HCT116 (cell line): ENCODE data around the gene ACACA. TPM values are rescaled to one million over a fixed set of nuclear protein-coding genes. Genes with fewer than 3 reads are reported as not detected.

Experiments used
- ATAC-seq: fragments of 200-7000 bp; cut with Tn5 transposase; 2 replicates; pipeline ENCODE4 v1.9.1; 2020; ENCODE audit warnings: mild to moderate bottlenecking, moderate library complexity
- BruUV-seq: library from RNA; stranded (reverse); fragments of 400-500 nt; replicated peaks from 2 replicates; lab custom pipeline; 2021; lab: Mats Ljungman, UMichigan
- CTCF ChIA-PET: fragments of 300-600 bp; sonication (Branson Sonifier 250); formaldehyde crosslinking; loops from one replicate; lab custom pipeline; 2021; ENCODE audit warnings: antibody characterized with exemption; lab: Charles Lee
- POLR2A ChIA-PET: fragments of 300-600, 350-600 bp; sonication (Branson Sonifier 250); formaldehyde crosslinking; loops from one replicate; lab custom pipeline; 2021; ENCODE audit warnings: antibody characterized with exemption; lab: Charles Lee
- RAD21 ChIA-PET, 2 experiments: fragments of 300-600 bp; sonication (Branson Sonifier 250); formaldehyde crosslinking; loops; one replicate each; lab custom pipeline; 2023; ENCODE audit warnings: low total read pairs in 2 of 2; ENCODE audit not compliant: uncharacterized antibody in 2 of 2, unreplicated experiment in 2 of 2, low non-redundant PET in 1 of 2; lab: Charles Lee
- DNase-seq: peaks from one replicate; pipeline ENCODE4 v3.0.0-alpha.2; 2010; ENCODE audit warnings: low read depth, low spot score
- H2AFZ ChIP-seq: fragments of 200-600 bp; shearing (Covaris generic), sonication (generic); 2 replicates; pipeline ENCODE4 v1.6.1; 2017; ENCODE audit warnings: low read depth, mixed run types, mixed read lengths, antibody characterized with exemption, low read length; ENCODE audit not compliant: poor library complexity, severe bottlenecking
- H3K27ac ChIP-seq: 2 replicates; pipeline ENCODE4 v1.5.1; 2012; ENCODE audit warnings: low read depth, low read length
- H3K27me3 ChIP-seq: fragments of 200-600 bp; sonication (generic); 2 replicates; pipeline ENCODE4 v1.6.1; 2016; ENCODE audit warnings: mixed run types, low read length, mixed read lengths; ENCODE audit not compliant: insufficient read depth
- H3K36me3 ChIP-seq, 2 experiments: fragments of 200-500 bp in 1 of 2; fragments of 200-600 bp in 1 of 2; sonication (Bioruptor generic) in 1 of 2; sonication (generic) in 1 of 2; 2 replicates each; pipeline versions ENCODE4 v1.5.1 to v1.6.1; 2014 to 2016; ENCODE audit warnings: low read length in 2 of 2, inconsistent platforms in 1 of 2, mixed read lengths in 1 of 2, mixed run types in 1 of 2; ENCODE audit not compliant: insufficient read depth in 2 of 2, control insufficient read depth in 1 of 2
- H3K4me1 ChIP-seq, 2 experiments: fragments of 200-600 bp in 1 of 2; sonication (generic) in 1 of 2; 2 replicates each; pipeline versions ENCODE4 v1.5.1 to v1.6.1; 2012 to 2017; ENCODE audit warnings: low read length in 2 of 2, inconsistent platforms in 1 of 2, mild to moderate bottlenecking in 1 of 2, mixed read lengths in 1 of 2, mixed run types in 1 of 2, moderate library complexity in 1 of 2; ENCODE audit not compliant: insufficient read depth in 2 of 2, control insufficient read depth in 1 of 2
- H3K4me2 ChIP-seq: fragments of 200-600 bp; sonication (generic); 2 replicates; pipeline ENCODE4 v1.6.1; 2017; ENCODE audit warnings: mixed run types, low read length, mixed read lengths
- H3K4me3 ChIP-seq, 2 experiments: fragments of 200-600 bp in 1 of 2; sonication (generic) in 1 of 2; replicated peaks in 1 of 2; 2 replicates each; pipeline ENCODE4 v1.5.1; 2011 to 2016; ENCODE audit warnings: low read length in 2 of 2, control low read depth in 1 of 2, low read depth in 1 of 2, mild to moderate bottlenecking in 1 of 2, mixed read lengths in 1 of 2, mixed run types in 1 of 2
- H3K79me2 ChIP-seq: fragments of 200-600 bp; sonication (generic); 2 replicates; pipeline ENCODE4 v1.6.1; 2017; ENCODE audit warnings: mild to moderate bottlenecking, mixed run types, low read length, moderate library complexity, mixed read lengths; ENCODE audit not compliant: insufficient read depth
- H3K9ac ChIP-seq: fragments of 200-600 bp; sonication (generic); 2 replicates; pipeline ENCODE4 v1.6.1; 2016; ENCODE audit warnings: low read length, mixed read lengths
- H3K9me2 ChIP-seq: fragments of 200-600 bp; sonication (generic), shearing (Covaris generic); 2 replicates; pipeline ENCODE4 v1.6.1; 2017; ENCODE audit warnings: mixed run types, mild to moderate bottlenecking, moderate library complexity; ENCODE audit not compliant: insufficient read depth
- H3K9me3 ChIP-seq, 2 experiments: fragments of 200-500 bp in 1 of 2; fragments of 200-600 bp in 1 of 2; sonication (Bioruptor generic) in 1 of 2; sonication (generic) in 1 of 2; 2 replicates each; pipeline ENCODE4 v1.6.1; 2014 to 2017; ENCODE audit warnings: low read length in 2 of 2, mixed read lengths in 2 of 2, inconsistent platforms in 1 of 2, low read depth in 1 of 2, mild to moderate bottlenecking in 1 of 2, mixed run types in 1 of 2, moderate library complexity in 1 of 2; ENCODE audit not compliant: control insufficient read depth in 1 of 2, insufficient read depth in 1 of 2
- H4K20me1 ChIP-seq: fragments of 200-600 bp; sonication (generic), shearing (Covaris generic); 2 replicates; pipeline ENCODE4 v1.6.1; 2017; ENCODE audit warnings: mixed run types, mild to moderate bottlenecking, moderate library complexity; ENCODE audit not compliant: insufficient read depth
- EGR1 ChIP-seq: IDR thresholded peaks from 2 replicates; pipeline ENCODE4 v1.6.1; 2012; ENCODE audit warnings: low read depth
- FOSL1 ChIP-seq: IDR thresholded peaks from 2 replicates; pipeline ENCODE4 v1.6.1; 2012; ENCODE audit warnings: low read depth
- JUND ChIP-seq: IDR thresholded peaks from 2 replicates; pipeline ENCODE4 v1.6.1; 2012
- POLR2A ChIP-seq: IDR thresholded peaks from 2 replicates; pipeline ENCODE4 v1.7.0; 2011; ENCODE audit warnings: borderline replicate concordance; ENCODE audit not compliant: insufficient read depth, insufficient read length; ENCODE audit errors: extremely low read depth
- REST ChIP-seq: IDR thresholded peaks from 2 replicates; pipeline ENCODE4 v1.6.1; 2012; ENCODE audit warnings: low read depth
- SRF ChIP-seq: IDR thresholded peaks from 2 replicates; pipeline ENCODE4 v1.6.1; 2012; ENCODE audit warnings: low read depth
- TCF7L2 ChIP-seq: IDR thresholded peaks from 2 replicates; pipeline ENCODE4 v1.7.0; 2011; ENCODE audit warnings: borderline replicate concordance, inconsistent platforms; ENCODE audit not compliant: insufficient read depth, insufficient read length; ENCODE audit errors: extremely low read depth
- YY1 ChIP-seq: IDR thresholded peaks from 2 replicates; pipeline ENCODE4 v1.6.1; 2011; ENCODE audit warnings: low read length, low read depth, moderate library complexity, mild to moderate bottlenecking; ENCODE audit not compliant: insufficient replicate concordance; ENCODE audit errors: extremely low read depth
- ZFX ChIP-seq: fragments of 450-650 bp; IDR thresholded peaks from 2 replicates; pipeline ENCODE4 v1.6.1; 2017
- intact Hi-C: fragments of 100-400 bp; cut with micrococcal nuclease; formaldehyde crosslinking; loops from 2 replicates; pipeline ENCODE4 v1.10.0; 2022
- total RNA-seq: library from RNA; stranded (reverse); gene quantifications from one replicate; pipeline ENCODE4 v1.2.1, GENCODE V29; 2021; ENCODE audit not compliant: unreplicated experiment
- TF ChIP-seq, protein P1 (sequence below): IDR thresholded peaks from 2 replicates; pipeline ENCODE4 v1.6.1; 2012

The ACACA gene
- total RNA-seq, 1 experiment from 2014 or later: 161 TPM

GRCh38 chr17:37342589-37342988 lies 64.0 kb downstream of the ACACA start:
- DNase-seq (no peak), ATAC-seq (no peak)
- no TSS peak for BruUV-seq
- Histone ChIP-seq H3K9me2 (no peaks in the 10 kb centered on the region), H3K27me3 (no peaks in the 10 kb centered on the region), H3K4me3 (no peak overlapping the region), H3K36me3 (peaks cover 0 to 4% of the 10 kb centered on the region in 2 experiments; a peak in 1 of 4 replicates), H3K4me1 (peaks cover 0 to 4% of the 10 kb centered on the region in 2 experiments; a peak in 1 of 4 replicates), H3K4me2 (no peak overlapping the region), H3K9me3 (no peaks in the 10 kb centered on the region), H3K27ac (no peak overlapping the region), H4K20me1 (peaks cover 16% of the 10 kb centered on the region), H3K9ac (no peak overlapping the region), H3K79me2 (peaks cover 96% of the 10 kb centered on the region), H2AFZ (no peak overlapping the region)
- ChIA-PET RAD21 (no interaction called here), CTCF (interaction anchor here (1.4 kb wide), 1 partner anchor 31 kb away, joined by 3 read pairs; no protein-coding TSS in a partner anchor), POLR2A (no interaction called here)
- TF ChIP-seq YY1 (no peak), TCF7L2 (no peak), POLR2A (no peak), EGR1 (no peak), SRF (no peak), ZFX (no peak), JUND (no peak), REST (no peak), FOSL1 (no peak)
- TF ChIP-seq, protein P1, sequence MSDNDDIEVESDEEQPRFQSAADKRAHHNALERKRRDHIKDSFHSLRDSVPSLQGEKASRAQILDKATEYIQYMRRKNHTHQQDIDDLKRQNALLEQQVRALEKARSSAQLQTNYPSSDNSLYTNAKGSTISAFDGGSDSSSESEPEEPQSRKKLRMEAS: no peak
- intact Hi-C loops: no loop called here
